Mesothelial cell of epicardium (in vitro differentiated cells): ENCODE measurements around the gene BMPR1A. TPM values are rescaled to one million over a fixed set of nuclear protein-coding genes. Genes with fewer than 3 reads are reported as not detected.
A peak's percentile ranks its signal among the peaks of the same experiment; 100 is the strongest.
"Not testable (repeated sequence)": the region's sequence is repeated elsewhere in the genome, so short reads cannot be mapped to it uniquely, and the experiment has no call there.

ENCODE experiments used
- DNase-seq, 2 experiments: peaks; one replicate each; pipeline ENCODE4 v3.0.0; 2021; ENCODE audit warnings: low spot score in 2 of 2; ENCODE audit not compliant: unreplicated experiment in 2 of 2
- H3K27ac Mint-ChIP-seq: 2 replicates; pipeline ENCODE4 v1.8.0; 2021; ENCODE audit warnings: mixed read lengths
- H3K27me3 Mint-ChIP-seq: 2 replicates; pipeline ENCODE4 v1.8.0; 2021; ENCODE audit warnings: low read depth, mixed read lengths
- H3K36me3 Mint-ChIP-seq: 2 replicates; pipeline ENCODE4 v1.8.0; 2021; ENCODE audit warnings: mixed read lengths
- H3K4me1 Mint-ChIP-seq: 2 replicates; pipeline ENCODE4 v1.8.0; 2021; ENCODE audit warnings: mixed read lengths
- H3K4me3 Mint-ChIP-seq: 2 replicates; pipeline ENCODE4 v1.8.0; 2021; ENCODE audit warnings: mild to moderate bottlenecking, moderate library complexity, mixed read lengths
- H3K9me3 Mint-ChIP-seq: 2 replicates; pipeline ENCODE4 v1.8.0; 2021; ENCODE audit warnings: mixed read lengths
- CTCF ChIP-seq: fragments of 200-600 bp; sonication (generic); IDR thresholded peaks from one replicate; pipeline ENCODE4 v1.5.0; 2021; ENCODE audit warnings: antibody characterized with exemption; ENCODE audit not compliant: unreplicated experiment
- total RNA-seq: library from RNA; stranded (reverse); gene quantifications from 3 replicates; pipeline ENCODE4 v1.2.1, GENCODE V29; 2021

The BMPR1A gene
- total RNA-seq, 1 donor from 2014 or later, result 100.0 TPM

GRCh38 chr10:86944907-86945306 is 188.5 kb downstream of the BMPR1A start:
- peaks cover 27% of the 10 kb centered on the region for H3K4me1 Mint-ChIP-seq
- no peak for DNase-seq
- H3K4me3 Mint-ChIP-seq, result no peak overlapping the region
- H3K36me3 Mint-ChIP-seq, result peaks cover 3% of the 10 kb centered on the region
- peaks cover 5% of the 10 kb centered on the region for H3K9me3 Mint-ChIP-seq
- peak overlapping the region; percentile 49 for H3K27ac Mint-ChIP-seq
- H3K27me3 Mint-ChIP-seq, result no peaks in the 10 kb centered on the region
- TF ChIP-seq CTCF, result no peak

- no peak for TF ChIP-seq CTCF
- Mint-ChIP-seq H3K4me1 (peaks cover 27% of the 10 kb centered on the region), H3K9me3 (peaks cover 5% of the 10 kb centered on the region), H3K27ac (no peak overlapping the region), H3K27me3 (no peaks in the 10 kb centered on the region), H3K36me3 (peaks cover 3% of the 10 kb centered on the region), H3K4me3 (no peak overlapping the region)
- no peak for DNase-seq
Observed at GRCh38 chr10:86945361-86946212, 189.2 kb downstream of the BMPR1A start.

GRCh38 chr10:86946213-86947155 is 190.1 kb downstream of the BMPR1A start:
- Mint-ChIP-seq H3K27me3 (no peaks in the 10 kb centered on the region), H3K4me1 (peaks cover 27% of the 10 kb centered on the region), H3K4me3 (no peak overlapping the region), H3K9me3 (peaks cover 5% of the 10 kb centered on the region), H3K27ac (no peak overlapping the region), H3K36me3 (peaks cover 3% of the 10 kb centered on the region)
- TF ChIP-seq CTCF, result no peak
- DNase-seq, result no peak

DNA sequence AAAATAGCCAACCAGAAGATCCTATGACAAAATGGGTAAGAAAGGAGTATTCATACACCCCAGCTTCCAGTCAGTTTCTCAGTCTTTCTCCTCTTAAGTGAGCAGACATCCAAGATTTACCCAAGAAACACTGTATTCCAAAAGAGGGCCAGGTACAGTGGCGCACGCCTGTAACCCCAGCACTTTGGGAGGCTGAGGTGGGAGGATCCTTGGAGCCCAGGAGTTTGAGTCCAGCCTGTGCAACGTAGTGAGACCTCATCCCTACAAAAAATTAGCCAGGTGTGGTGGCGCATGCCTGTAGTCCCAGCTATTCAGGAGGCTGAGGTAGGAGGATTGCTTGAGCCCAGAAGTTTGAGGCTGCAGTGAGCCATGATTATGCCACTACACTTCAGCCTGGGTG is 191.4 kb downstream of the BMPR1A start:
- H3K4me3 Mint-ChIP-seq, DNase-seq, H3K27me3 Mint-ChIP-seq, H3K27ac Mint-ChIP-seq: not testable (repeated sequence)
- peaks cover 27% of the 10 kb centered on the region for H3K4me1 Mint-ChIP-seq
- peaks cover 11% of the 10 kb centered on the region for H3K36me3 Mint-ChIP-seq
- H3K9me3 Mint-ChIP-seq, result peaks cover 17% of the 10 kb centered on the region

GRCh38 chr10:86950349-86950748 is 193.9 kb downstream of the BMPR1A start:
- TF ChIP-seq CTCF, result no peak
- Mint-ChIP-seq H3K4me3 (no peak overlapping the region), H3K4me1 (peaks cover 34% of the 10 kb centered on the region), H3K9me3 (peaks cover 20% of the 10 kb centered on the region), H3K27me3 (no peaks in the 10 kb centered on the region), H3K36me3 (peaks cover 8% of the 10 kb centered on the region), H3K27ac (no peak overlapping the region)
- DNase-seq, result no peak
